Spinal cord (tissue), 10 donors: Measurements from ENCODE around the gene IFT25. TPM values are rescaled to one million over a fixed set of nuclear protein-coding genes. Genes with fewer than 3 reads are reported as not detected.
A peak's percentile ranks its signal among the peaks of the same experiment; 100 is the strongest.
"Not testable (repeated sequence)": the region's sequence is repeated elsewhere in the genome, so short reads cannot be mapped to it uniquely, and the experiment has no call there.

Experiments used
- DNase-seq, 6 donors: peaks; one replicate each; pipeline versions ENCODE4 v3.0.0 to v3.0.0-alpha.2; 2013 to 2015; ENCODE audit warnings: low spot score in 6 of 6, low read depth in 4 of 6
- H3K27ac ChIP-seq: one replicate; pipeline ENCODE4 v1.5.1; 2013; ENCODE audit warnings: low read depth, low read length, control low read depth
- H3K27me3 ChIP-seq: one replicate; pipeline ENCODE4 v1.6.1; 2013; ENCODE audit warnings: low read length; ENCODE audit not compliant: control insufficient read depth, insufficient read depth
- H3K36me3 ChIP-seq: one replicate; pipeline ENCODE4 v1.6.1; 2013; ENCODE audit warnings: low read length; ENCODE audit not compliant: control insufficient read depth, insufficient read depth
- H3K4me1 ChIP-seq: one replicate; pipeline ENCODE4 v1.6.1; 2013; ENCODE audit warnings: low read length; ENCODE audit not compliant: control insufficient read depth, insufficient read depth
- H3K4me3 ChIP-seq: one replicate; pipeline ENCODE4 v1.5.1; 2013; ENCODE audit warnings: low read depth, low read length, control low read depth
- H3K9me3 ChIP-seq: one replicate; pipeline ENCODE4 v1.6.1; 2013; ENCODE audit warnings: low read length; ENCODE audit not compliant: control insufficient read depth, insufficient read depth
- WGBS: methylation state at CpG from one replicate; pipeline ENCODE4 v1.1.5; 2013; ENCODE audit warnings: missing lambda C conversion rate; ENCODE audit not compliant: insufficient coverage; 5-methylcytosine and 5-hydroxymethylcytosine counted together
- long read RNA-seq, 4 donors: transcript quantifications; one replicate each; lab custom pipeline, GENCODE V29; 2026
- polyA plus RNA-seq, 2 donors: library from polyadenylated mRNA; unstranded; fragments of 120-200 nt; gene quantifications; one replicate each; pipeline ENCODE4 v1.2.1, GENCODE V29; 2013; ENCODE audit not compliant: insufficient read length in 2 of 2
- total RNA-seq, 2 donors: library from RNA; depleted of rRNA in 1 of 2; stranded (reverse); fragments of 120-200 nt in 1 of 2; fragments of >200 nt in 1 of 2; gene quantifications; one replicate each; pipeline versions ENCODE4 v1.2.3 to v1.2.4, GENCODE V29; 2013 to 2014
- donor health status: healthy.

Gene IFT25
- total RNA-seq (10 to 100 TPM; 38.7 to 57.7 TPM), polyA plus RNA-seq (10 to 100 TPM; 48.3 to 54.8 TPM)
- long read RNA-seq, donor 1, transcript HSPB11-201 (6 exons, 915 nt) = major isoform, 21 of 41 reads
- long read RNA-seq, donor 1, partial matches to known transcripts = 8 of 41 reads
- long read RNA-seq, donor 1, other reads (novel, unspliced or antisense) = 10 of 41 reads
- long read RNA-seq, donor 2, transcript HSPB11-201 (6 exons, 915 nt) = major isoform, 6 of 6 reads
- long read RNA-seq, donor 2, partial matches to known transcripts = 0 of 6 reads
- long read RNA-seq, donor 2, other reads (novel, unspliced or antisense) = 0 of 6 reads
- long read RNA-seq, donor 3, transcript HSPB11-201 (6 exons, 915 nt) = major isoform, 13 of 13 reads
- long read RNA-seq, donor 3, partial matches to known transcripts = 0 of 13 reads
- long read RNA-seq, donor 3, other reads (novel, unspliced or antisense) = 0 of 13 reads
- long read RNA-seq, donor 4, transcript HSPB11-201 (6 exons, 915 nt) = major isoform, 31 of 65 reads
- long read RNA-seq, donor 4, partial matches to known transcripts = 12 of 65 reads
- long read RNA-seq, donor 4, other reads (novel, unspliced or antisense) = 15 of 65 reads

GRCh38 chr1:53945433-53946251 is at the start of gene IFT25:
IFT25 (minus strand) TSS chr1:53945699; CDS start chr1:53940082, 5,617 bp downstream.
- H3K4me3 ChIP-seq = peak within 1 kb of the TSS; percentile 94
- no peaks in the 10 kb centered on the region for H3K9me3 ChIP-seq
- peak; percentile 85 to 98 (median 94) for DNase-seq
- no peaks in the 10 kb centered on the region for H3K36me3 ChIP-seq
- H3K27me3 ChIP-seq = no peaks in the 10 kb centered on the region
- WGBS = 0% methylated on average over 84 of the region's 90 CpGs
- H3K4me1 ChIP-seq = peaks cover 26% of the 10 kb centered on the region
- H3K27ac ChIP-seq = peak within 1 kb of the TSS; percentile 92

GRCh38 chr1:53994516-53994915 is 49.0 kb upstream of the IFT25 start:
- H3K36me3 ChIP-seq, H3K4me3 ChIP-seq, H3K9me3 ChIP-seq, H3K4me1 ChIP-seq, H3K27me3 ChIP-seq, DNase-seq, H3K27ac ChIP-seq: not testable (repeated sequence)
- no CpG with 5 or more reads among the region's 2 CpGs for WGBS

GRCh38 chr1:53992085-53992874 is 46.8 kb upstream of the IFT25 start:
- WGBS = 76% methylated on average over 3 of the region's 4 CpGs
- DNase-seq = no peak
- H3K4me3 ChIP-seq = no peak overlapping the region
- no peaks in the 10 kb centered on the region for H3K4me1 ChIP-seq
- no peaks in the 10 kb centered on the region for H3K36me3 ChIP-seq
- no peaks in the 10 kb centered on the region for H3K27me3 ChIP-seq
- H3K9me3 ChIP-seq = peaks cover 1% of the 10 kb centered on the region
- no peak overlapping the region for H3K27ac ChIP-seq

- WGBS = no CpG with 5 or more reads among the region's 2 CpGs
- Histone ChIP-seq H3K27ac (no peak overlapping the region), H3K27me3 (no peaks in the 10 kb centered on the region), H3K9me3 (peaks cover 1% of the 10 kb centered on the region), H3K4me1 (no peaks in the 10 kb centered on the region), H3K4me3 (no peak overlapping the region), H3K36me3 (no peaks in the 10 kb centered on the region)
- DNase-seq = no peak
These were observed 42.4 kb upstream of the IFT25 start for GRCh38 chr1:53987880-53988279.

- no peak for DNase-seq
- Histone ChIP-seq H3K36me3 (no peaks in the 10 kb centered on the region), H3K9me3 (no peaks in the 10 kb centered on the region), H3K27ac (no peak overlapping the region), H3K27me3 (no peaks in the 10 kb centered on the region), H3K4me3 (no peak overlapping the region), H3K4me1 (peaks cover 9% of the 10 kb centered on the region)
- WGBS = no CpG with 5 or more reads among the region's 3 CpGs
These were observed 41.0 kb upstream of the IFT25 start for GRCh38 chr1:53986458-53986857.

- Histone ChIP-seq H3K27ac (no peak overlapping the region), H3K36me3 (no peaks in the 10 kb centered on the region), H3K27me3 (no peaks in the 10 kb centered on the region), H3K4me3 (no peak overlapping the region), H3K4me1 (peaks cover 9% of the 10 kb centered on the region), H3K9me3 (no peaks in the 10 kb centered on the region)
- DNase-seq = peak in 1 of 6 donors; percentile 20
These were observed 39.2 kb upstream of the IFT25 start for GRCh38 chr1:53984726-53985125.

- Histone ChIP-seq H3K4me1 (peaks cover 13% of the 10 kb centered on the region), H3K27me3 (no peaks in the 10 kb centered on the region), H3K9me3 (no peaks in the 10 kb centered on the region), H3K27ac (peak overlapping the region; percentile 16), H3K4me3 (peak overlapping the region; percentile 37), H3K36me3 (no peaks in the 10 kb centered on the region)
- WGBS = 30% methylated on average over 3 of the region's 4 CpGs
- no peak for DNase-seq
These were observed 37.2 kb upstream of the IFT25 start for GRCh38 chr1:53982763-53983104.

- Histone ChIP-seq H3K4me1 (peaks cover 13% of the 10 kb centered on the region), H3K9me3 (no peaks in the 10 kb centered on the region), H3K4me3 (peak overlapping the region; percentile 37), H3K27me3 (no peaks in the 10 kb centered on the region), H3K27ac (peak overlapping the region; percentile 16), H3K36me3 (no peaks in the 10 kb centered on the region)
- WGBS = 18% methylated on average over 13 of the region's 20 CpGs
- peak in 2 of 6 donors; percentile 38 to 57 for DNase-seq
These were observed 36.7 kb upstream of the IFT25 start for GRCh38 chr1:53982034-53982762.

- H3K4me1 ChIP-seq = peaks cover 13% of the 10 kb centered on the region
- WGBS = 100% methylated on average over 3 of the region's 6 CpGs
- no peaks in the 10 kb centered on the region for H3K9me3 ChIP-seq
- H3K36me3 ChIP-seq = peaks cover 5% of the 10 kb centered on the region
- no peak overlapping the region for H3K27ac ChIP-seq
- DNase-seq = no peak
- no peak overlapping the region for H3K4me3 ChIP-seq
- H3K27me3 ChIP-seq = no peaks in the 10 kb centered on the region
These were observed 35.7 kb upstream of the IFT25 start for GRCh38 chr1:53981220-53981619.
